ENCODE measurements around the gene BMP15. TPM values are rescaled to one million over a fixed set of nuclear protein-coding genes. Genes with fewer than 3 reads are reported as not detected.

Gene BMP15
- not detected in 2 replicates for total RNA-seq (2014; rRNA removed; shearing (Covaris generic); ENCODE audit: low replicate concordance)

DNA sequence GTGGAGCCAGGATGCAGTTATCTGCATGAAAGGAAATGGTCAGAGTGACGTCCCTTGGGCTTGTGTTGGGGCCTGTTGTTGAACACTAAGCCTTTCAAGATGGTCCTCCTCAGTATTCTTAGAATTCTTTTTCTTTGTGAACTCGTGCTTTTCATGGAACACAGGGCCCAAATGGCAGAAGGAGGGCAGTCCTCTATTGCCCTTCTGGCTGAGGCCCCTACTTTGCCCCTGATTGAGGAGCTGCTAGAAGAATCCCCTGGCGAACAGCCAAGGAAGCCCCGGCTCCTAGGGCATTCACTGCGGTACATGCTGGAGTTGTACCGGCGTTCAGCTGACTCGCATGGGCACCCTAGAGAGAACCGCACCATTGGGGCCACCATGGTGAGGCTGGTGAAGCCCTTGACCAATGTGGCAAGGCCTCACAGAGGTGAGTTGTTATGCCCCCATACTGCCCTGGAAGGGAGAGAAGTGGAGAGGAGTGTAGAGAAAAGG, at the start of gene BMP15:
TSS of gene BMP15 (plus strand) at position 51 of the 492 bp plus-strand sequence. CDS start at position 100, 49 bp downstream.
- H3K9me3 ChIP-seq = no peaks in the 10 kb centered on the region
- no peaks in the 10 kb centered on the region for H3K36me3 ChIP-seq
- H3K27me3 ChIP-seq = no peaks in the 10 kb centered on the region
- DNase-seq = no peak
- no peak within 1 kb of the TSS for H3K4me3 ChIP-seq

DNA sequence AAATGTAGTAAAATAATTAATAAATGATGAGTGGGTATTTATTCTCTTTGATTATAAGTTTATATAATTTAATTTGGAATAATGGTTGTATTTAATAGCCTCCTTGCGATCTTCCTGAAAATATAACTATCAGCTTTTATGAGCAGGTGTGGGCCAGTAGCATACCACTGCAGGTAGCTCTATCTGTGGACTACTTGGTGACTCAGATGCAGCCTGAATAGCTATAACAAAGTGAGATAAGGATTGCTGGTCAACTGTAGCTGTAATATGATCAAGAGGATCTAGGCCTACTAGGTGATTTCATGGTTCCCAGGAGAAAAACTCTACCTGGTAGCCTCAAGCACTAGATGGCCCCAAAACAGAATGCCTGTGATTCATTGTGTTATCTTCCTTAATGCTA, 47.1 kb upstream of the BMP15 start:
- H3K27me3 ChIP-seq = no peaks in the 10 kb centered on the region

DNA sequence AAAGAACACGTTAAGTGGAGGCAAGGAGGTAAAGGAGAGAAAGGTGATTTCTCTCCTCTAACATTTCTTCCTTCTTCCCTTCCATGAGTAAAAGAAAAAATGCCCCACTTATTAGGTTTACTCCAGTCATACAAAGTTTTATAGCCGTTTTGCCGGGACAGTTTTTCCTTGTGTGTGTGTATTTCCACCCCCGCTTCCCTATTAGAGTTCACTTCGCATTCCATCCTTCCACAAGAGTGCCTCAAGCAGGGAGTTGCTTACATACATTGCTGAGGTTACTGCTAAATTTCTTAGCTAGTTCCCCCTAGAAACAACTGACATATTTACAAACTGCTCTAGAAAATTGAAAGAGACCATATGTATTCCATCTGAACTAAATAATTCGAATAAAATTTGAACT, 45.2 kb upstream of the BMP15 start:
- no peaks in the 10 kb centered on the region for H3K36me3 ChIP-seq
- no peaks in the 10 kb centered on the region for H3K27me3 ChIP-seq
- H3K4me3 ChIP-seq = no peak overlapping the region
- no peaks in the 10 kb centered on the region for H3K9me3 ChIP-seq
- DNase-seq = no peak

More for the DNA sequence above, 47.1 kb upstream of the BMP15 start:
- no peak for DNase-seq
- Histone ChIP-seq H3K4me3 (no peak overlapping the region), H3K36me3 (no peaks in the 10 kb centered on the region), H3K9me3 (no peaks in the 10 kb centered on the region)

GRCh38 chrX:50871922-50872453, 38.5 kb upstream of the BMP15 start:
- no peaks in the 10 kb centered on the region for H3K27me3 ChIP-seq
- no peak for DNase-seq
- no peaks in the 10 kb centered on the region for H3K36me3 ChIP-seq
- no peaks in the 10 kb centered on the region for H3K9me3 ChIP-seq
- H3K4me3 ChIP-seq = no peak overlapping the region

GRCh38 chrX:50874876-50875275, 35.7 kb upstream of the BMP15 start:
- DNase-seq = no peak
- Histone ChIP-seq H3K9me3 (no peaks in the 10 kb centered on the region), H3K27me3 (no peaks in the 10 kb centered on the region), H3K4me3 (no peak overlapping the region), H3K36me3 (no peaks in the 10 kb centered on the region)

DNA sequence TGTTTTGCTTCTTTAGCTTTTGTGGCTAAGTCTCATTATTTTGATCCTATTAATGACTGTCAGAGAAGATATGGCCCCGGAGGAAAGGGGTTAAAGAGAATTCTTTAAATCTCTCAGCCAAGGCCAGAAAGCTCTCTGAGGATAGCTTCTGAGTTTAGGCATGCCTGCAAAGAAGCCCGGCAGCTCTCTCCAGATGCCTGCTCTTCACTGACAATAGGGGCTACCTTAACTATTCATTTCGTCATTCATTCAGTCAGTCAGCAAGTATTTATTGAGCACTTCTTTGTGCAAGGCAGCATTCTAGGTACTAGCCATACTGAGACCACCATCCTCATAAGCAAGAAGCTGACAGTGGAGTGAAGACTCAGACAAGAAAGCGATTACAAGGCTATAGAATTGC, 34.0 kb upstream of the BMP15 start:
- DNase-seq = no peak
- Histone ChIP-seq H3K4me3 (no peak overlapping the region), H3K36me3 (no peaks in the 10 kb centered on the region), H3K27me3 (no peaks in the 10 kb centered on the region), H3K9me3 (no peaks in the 10 kb centered on the region)

DNA sequence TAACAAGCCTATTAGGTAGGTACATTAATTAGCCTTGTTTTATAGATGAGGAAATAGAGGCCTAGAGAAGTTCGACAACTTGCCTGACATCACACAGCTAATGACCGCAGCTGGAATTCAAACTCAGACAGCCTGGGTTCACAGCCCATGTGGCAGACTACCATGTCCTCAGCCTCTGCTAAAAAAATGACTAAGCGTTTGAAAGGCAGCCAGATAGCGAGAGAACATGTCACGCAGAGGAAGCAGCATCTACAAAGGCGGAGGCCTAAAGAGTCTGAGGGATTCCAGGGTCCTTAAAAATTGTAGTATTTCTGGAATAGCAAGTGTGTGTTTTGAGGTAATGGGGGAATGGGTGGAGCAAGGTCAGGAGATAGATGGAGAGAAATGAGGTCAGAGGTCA, 33.2 kb upstream of the BMP15 start:
- peak; percentile 60 for DNase-seq
- H3K9me3 ChIP-seq = no peaks in the 10 kb centered on the region

GRCh38 chrX:50881028-50881427, 29.5 kb upstream of the BMP15 start:
- no peak for DNase-seq
- Histone ChIP-seq H3K9me3 (no peaks in the 10 kb centered on the region), H3K27me3 (no peaks in the 10 kb centered on the region), H3K36me3 (no peaks in the 10 kb centered on the region), H3K4me3 (no peak overlapping the region)

More for the DNA sequence above, 33.2 kb upstream of the BMP15 start:
- Histone ChIP-seq H3K4me3 (no peak overlapping the region), H3K27me3 (no peaks in the 10 kb centered on the region), H3K36me3 (no peaks in the 10 kb centered on the region)

DNA sequence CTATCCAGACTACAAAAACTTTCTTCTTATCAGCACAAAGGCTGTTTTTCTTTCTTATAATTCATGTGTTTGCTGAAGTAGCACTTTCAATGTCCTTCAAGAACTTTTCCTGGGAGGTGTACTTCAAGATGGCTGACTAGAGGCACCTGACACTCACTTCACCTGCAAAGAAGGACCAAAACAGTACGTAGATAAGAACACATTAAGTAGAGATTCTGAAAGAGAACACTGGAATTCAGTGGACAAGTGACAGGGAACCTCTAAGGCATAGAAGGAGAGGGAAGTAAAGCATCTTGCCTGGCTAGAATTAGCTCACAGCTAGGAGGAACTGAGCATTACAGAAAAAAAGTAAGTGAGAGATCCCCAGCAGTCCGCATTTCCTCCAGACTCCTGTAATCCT, 21.7 kb upstream of the BMP15 start:
- no peak for DNase-seq
- Histone ChIP-seq H3K27me3 (no peaks in the 10 kb centered on the region), H3K36me3 (no peaks in the 10 kb centered on the region), H3K4me3 (no peak overlapping the region), H3K9me3 (no peaks in the 10 kb centered on the region)

GRCh38 chrX:50889582-50889981, 21.0 kb upstream of the BMP15 start:
- no peak for DNase-seq
- Histone ChIP-seq H3K4me3 (no peak overlapping the region), H3K9me3 (no peaks in the 10 kb centered on the region), H3K27me3 (no peaks in the 10 kb centered on the region), H3K36me3 (no peaks in the 10 kb centered on the region)

GRCh38 chrX:50893047-50893446, 17.5 kb upstream of the BMP15 start:
- Histone ChIP-seq H3K9me3 (no peaks in the 10 kb centered on the region), H3K36me3 (no peaks in the 10 kb centered on the region), H3K27me3 (no peaks in the 10 kb centered on the region), H3K4me3 (no peak overlapping the region)
- DNase-seq = no peak

DNA sequence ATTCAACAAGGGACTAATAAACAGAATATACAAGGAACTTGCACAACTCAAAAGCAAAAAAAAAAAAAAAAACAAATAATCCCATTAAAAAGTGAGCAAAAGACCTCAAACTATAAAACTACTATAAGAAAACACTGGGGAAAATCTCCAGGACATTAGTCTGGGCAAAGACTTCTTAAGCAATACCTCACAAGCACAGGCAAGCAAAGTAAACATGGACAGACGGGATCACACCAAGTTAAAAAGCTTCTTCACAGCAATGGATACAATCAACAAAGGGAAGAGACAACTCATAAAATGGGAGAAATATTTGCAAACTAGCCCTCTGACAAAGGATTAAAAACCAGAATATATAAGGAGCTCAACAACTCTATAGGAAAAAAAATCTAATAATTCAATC, 17.1 kb upstream of the BMP15 start:
- Histone ChIP-seq H3K27me3 (no peaks in the 10 kb centered on the region), H3K9me3 (no peaks in the 10 kb centered on the region), H3K36me3 (no peaks in the 10 kb centered on the region), H3K4me3 (no peak overlapping the region)
- DNase-seq = no peak

GRCh38 chrX:50905334-50905733, 5.2 kb upstream of the BMP15 start:
- no peak overlapping the region for H3K4me3 ChIP-seq

GRCh38 chrX:50913520-50913919, 3.0 kb downstream of the BMP15 start:
- H3K27me3 ChIP-seq = no peaks in the 10 kb centered on the region
- H3K9me3 ChIP-seq = no peaks in the 10 kb centered on the region
- H3K36me3 ChIP-seq = no peaks in the 10 kb centered on the region
- no peak for DNase-seq
- H3K4me3 ChIP-seq = no peak overlapping the region

More at GRCh38 chrX:50905334-50905733, 5.2 kb upstream of the BMP15 start:
- Histone ChIP-seq H3K9me3 (no peaks in the 10 kb centered on the region), H3K27me3 (no peaks in the 10 kb centered on the region), H3K36me3 (no peaks in the 10 kb centered on the region)
- no peak for DNase-seq

- no peaks in the 10 kb centered on the region for H3K36me3 ChIP-seq
- H3K9me3 ChIP-seq = no peaks in the 10 kb centered on the region
- no peak for DNase-seq
- no peaks in the 10 kb centered on the region for H3K27me3 ChIP-seq
- no peak overlapping the region for H3K4me3 ChIP-seq
Observed at GRCh38 chrX:50920132-50920531, 9.6 kb downstream of the BMP15 start.

DNA sequence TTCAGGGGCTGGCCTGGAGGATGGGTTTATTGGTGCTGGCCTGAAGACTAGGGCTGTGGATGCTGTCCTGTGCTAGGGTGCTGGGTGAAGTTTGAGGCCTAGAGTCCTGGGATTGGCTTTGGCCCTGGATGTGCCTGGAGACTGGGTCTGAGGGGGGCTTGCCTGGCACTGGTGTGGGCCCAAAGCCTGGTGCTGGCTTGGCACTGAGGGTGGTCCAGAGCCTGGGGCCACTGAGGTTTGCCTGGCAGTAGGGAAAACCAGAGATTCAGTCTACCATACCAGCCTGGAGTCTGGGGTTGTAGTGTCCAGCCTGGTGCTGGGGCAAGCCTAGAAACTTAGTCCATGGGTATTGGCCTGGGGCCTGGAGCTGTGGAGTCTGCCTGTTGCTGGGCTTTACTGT, 16.6 kb downstream of the BMP15 start:
- Histone ChIP-seq H3K27me3 (no peaks in the 10 kb centered on the region), H3K9me3 (no peaks in the 10 kb centered on the region), H3K4me3 (no peak overlapping the region), H3K36me3 (no peaks in the 10 kb centered on the region)
- DNase-seq = no peak

DNA sequence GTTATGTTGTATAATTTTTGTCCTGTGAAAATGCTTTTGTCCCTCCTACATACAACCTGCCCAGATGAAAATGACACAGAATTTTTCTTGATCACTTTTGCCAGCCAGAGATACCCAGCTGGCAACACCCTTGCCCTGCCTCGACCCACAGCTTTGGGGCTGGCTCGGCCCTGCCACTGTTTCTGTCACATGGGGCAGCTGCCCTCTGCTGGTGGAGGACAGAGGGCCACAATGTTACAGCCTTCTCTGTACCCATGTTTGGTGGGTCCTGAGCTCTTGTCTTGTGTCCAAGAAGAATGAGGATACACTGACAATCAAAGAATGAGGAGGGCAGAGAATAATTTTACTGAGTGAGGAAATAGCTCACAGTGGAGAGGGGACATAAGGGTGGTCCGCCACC, 31.1 kb downstream of the BMP15 start:
- Histone ChIP-seq H3K4me3 (no peak overlapping the region), H3K9me3 (no peaks in the 10 kb centered on the region), H3K27me3 (no peaks in the 10 kb centered on the region), H3K36me3 (no peaks in the 10 kb centered on the region)
- peak; percentile 1 for DNase-seq

GRCh38 chrX:50942471-50942870, 31.9 kb downstream of the BMP15 start:
- DNase-seq = no peak
- H3K4me3 ChIP-seq = no peak overlapping the region
- H3K36me3 ChIP-seq = no peaks in the 10 kb centered on the region
- H3K9me3 ChIP-seq = no peaks in the 10 kb centered on the region
- no peaks in the 10 kb centered on the region for H3K27me3 ChIP-seq

GRCh38 chrX:50952406-50952805, 41.9 kb downstream of the BMP15 start:
- no peaks in the 10 kb centered on the region for H3K9me3 ChIP-seq
- no peaks in the 10 kb centered on the region for H3K36me3 ChIP-seq
- no peak overlapping the region for H3K4me3 ChIP-seq
- no peaks in the 10 kb centered on the region for H3K27me3 ChIP-seq
- DNase-seq = no peak

Measured in MG63 (cell line).